Left renal pelvis (tissue), 4 donors: ENCODE results near the gene MAP4K3. TPM values are rescaled to one million over a fixed set of nuclear protein-coding genes. Genes with fewer than 3 reads are reported as not detected.
"Not testable (repeated sequence)": the region's sequence is repeated elsewhere in the genome, so short reads cannot be mapped to it uniquely, and the experiment has no call there.

Source experiments
- DNase-seq, 4 donors: peaks; one replicate each; pipeline ENCODE4 v3.0.0-alpha.2; 2013; ENCODE audit warnings: low read depth in 4 of 4, low spot score in 3 of 4
- polyA plus RNA-seq, 4 donors: library from polyadenylated mRNA; unstranded; fragments of 120-200 nt; gene quantifications; one replicate each; pipeline ENCODE4 v1.2.1, GENCODE V29; 2013; ENCODE audit not compliant: insufficient read length in 4 of 4

The MAP4K3 gene
- polyA plus RNA-seq, 4 donors, result 48.1 to 90.7 (median 76.1) TPM

- no peak for DNase-seq
These were observed 184.1 kb downstream of the MAP4K3 start for GRCh38 chr2:39252888-39253518.

DNA sequence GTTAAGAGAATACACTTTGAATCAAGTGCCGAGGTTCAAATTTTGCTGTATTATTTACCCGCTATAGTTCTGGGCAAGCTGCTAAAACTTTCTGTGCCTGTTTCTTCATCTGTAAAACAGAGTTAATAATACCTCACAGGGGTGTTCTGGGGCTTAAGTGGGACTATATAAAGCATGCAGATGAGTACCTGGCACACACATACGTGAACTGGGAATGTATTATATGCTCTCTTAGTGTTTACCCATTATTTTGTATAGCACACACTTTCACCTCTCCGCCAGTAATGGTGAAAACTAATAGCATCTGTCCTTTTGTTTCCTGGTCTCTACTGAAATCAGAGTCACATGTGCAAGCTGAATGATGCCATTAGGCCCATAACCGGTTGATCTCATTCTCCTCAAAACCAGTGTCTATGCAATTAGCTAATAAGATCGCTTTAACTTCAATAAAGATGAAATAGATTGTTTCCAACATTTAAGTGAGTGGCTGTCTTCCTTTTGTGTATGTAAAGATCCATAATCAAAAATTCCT lies 189.5 kb downstream of the MAP4K3 start:
- DNase-seq, result no peak

DNA sequence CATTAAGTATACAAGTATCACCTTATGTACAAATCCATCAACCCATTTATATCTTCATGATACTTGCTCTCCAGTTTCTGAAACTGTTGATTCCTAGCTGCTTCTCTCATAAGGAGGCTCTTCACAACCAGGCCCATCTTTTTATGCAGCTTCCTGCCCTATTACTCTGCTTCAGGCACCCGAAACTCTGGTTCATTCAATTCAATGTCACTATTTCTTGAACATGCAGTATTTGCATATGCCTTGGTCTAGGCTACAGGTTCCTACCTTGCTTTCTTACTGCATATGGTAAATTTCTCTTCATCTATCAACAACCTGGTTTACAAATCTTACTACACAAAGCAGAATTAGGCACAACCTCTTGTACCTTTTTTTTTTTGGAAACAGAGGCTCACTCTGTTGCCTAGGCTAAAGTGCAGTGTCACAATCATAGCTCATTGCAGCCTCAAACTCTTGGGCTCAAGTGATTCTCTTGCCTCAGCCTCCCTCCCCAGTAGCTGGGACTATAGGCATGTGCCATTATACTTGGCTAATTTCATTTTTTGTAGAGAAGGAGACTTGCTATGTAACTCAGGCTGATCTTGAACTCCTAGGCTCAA lies 190.6 kb downstream of the MAP4K3 start:
- DNase-seq, result no peak

DNA sequence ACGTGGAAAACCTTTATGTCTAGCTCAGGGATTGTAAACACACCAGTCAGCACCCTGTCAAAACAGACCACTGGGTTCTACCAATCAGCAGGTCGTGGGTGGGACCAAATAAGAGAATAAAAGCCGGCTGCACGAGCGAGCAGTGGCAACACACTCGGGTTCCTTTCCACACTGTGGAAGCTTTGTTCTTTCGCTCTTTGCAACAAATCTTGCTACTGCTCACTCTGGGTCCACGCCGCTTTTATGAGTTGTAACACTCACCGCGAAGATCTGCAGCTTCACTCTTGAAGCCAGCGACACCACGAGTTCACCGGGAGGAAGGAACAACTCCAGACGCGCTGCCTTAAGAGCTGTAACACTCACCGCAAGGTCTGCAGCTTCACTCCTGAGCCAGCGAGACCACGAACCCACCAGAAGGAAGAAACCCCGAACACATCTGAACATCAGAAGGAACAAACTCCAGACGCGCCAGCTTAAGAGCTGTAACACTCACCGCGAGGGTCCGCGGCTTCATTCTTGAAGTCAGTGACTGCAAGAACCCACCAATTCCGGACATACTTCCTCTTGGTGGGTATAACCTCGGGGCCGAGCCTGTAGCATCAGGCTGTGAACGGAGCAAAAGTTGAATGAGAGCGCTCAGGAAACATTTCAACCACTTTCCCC lies 192.0 kb downstream of the MAP4K3 start:
- not testable (repeated sequence) for DNase-seq

DNA sequence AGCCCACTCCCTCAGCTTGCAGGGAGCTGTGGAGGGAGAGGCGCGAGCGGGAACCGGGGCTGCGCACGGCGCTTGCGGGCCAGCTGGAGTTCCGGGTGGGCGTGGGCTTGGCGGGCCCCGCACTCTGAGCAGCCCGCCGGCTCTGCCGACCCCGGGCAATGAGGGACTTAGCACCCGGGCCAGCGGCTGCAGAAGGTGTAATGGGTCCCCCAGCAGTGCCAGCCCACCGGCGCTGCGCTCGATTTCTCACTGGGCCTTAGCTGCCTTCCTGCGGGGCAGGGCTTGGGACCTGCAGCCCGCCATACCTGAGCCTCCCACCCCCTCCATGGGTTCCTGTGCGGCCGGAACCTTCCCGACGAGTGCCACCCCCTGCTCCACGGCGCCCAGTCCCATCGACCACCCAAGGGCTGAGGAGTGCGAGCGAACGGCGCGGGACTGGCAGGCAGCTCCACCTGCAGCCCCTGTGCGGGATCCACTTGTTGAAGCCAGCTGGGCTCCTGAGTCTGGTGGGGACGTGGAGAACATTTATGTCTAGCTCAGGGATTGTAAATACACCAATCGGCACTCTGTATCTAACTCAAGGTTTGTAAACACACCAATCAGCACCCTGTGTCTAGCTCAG lies 192.7 kb downstream of the MAP4K3 start:
- not testable (repeated sequence) for DNase-seq

DNA sequence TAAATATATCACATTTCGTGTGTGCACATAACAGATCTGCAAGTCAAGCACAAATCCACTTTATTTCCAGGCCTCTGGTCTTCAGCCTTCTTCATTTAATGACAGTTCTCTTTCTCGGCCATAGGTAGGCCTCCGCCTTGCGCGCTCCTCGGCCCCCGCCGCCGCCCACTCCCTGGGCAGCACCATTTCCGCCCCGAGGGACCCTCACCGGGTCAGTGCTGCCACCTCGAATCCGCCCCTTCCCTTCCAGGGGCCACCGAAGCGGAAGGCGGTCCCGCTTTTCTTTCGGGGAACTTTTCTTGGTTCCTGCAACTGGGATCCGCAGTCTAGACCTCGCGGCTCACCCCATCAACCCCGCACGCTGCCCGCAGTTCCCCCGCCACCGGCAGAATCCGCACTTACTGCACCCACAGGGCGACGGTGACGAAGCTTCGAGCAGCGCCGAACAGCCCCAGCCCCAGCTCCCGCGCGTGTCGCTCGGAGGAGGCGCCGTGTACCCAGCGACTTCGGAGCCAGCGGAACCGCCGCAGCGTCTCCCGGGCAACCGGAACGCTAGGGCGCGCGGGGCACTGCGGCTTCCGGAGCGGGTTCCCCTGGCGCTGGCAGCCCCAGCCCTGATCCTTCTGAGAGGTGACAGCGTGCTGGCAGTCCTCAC lies 193.5 kb downstream of the MAP4K3 start, which contains the start of gene CDKL4:
CDKL4 (minus strand) TSS at position 502 of the 655 bp plus-strand sequence.
- DNase-seq, result no peak

- no peak for DNase-seq
These were observed 195.5 kb downstream of the MAP4K3 start for GRCh38 chr2:39241588-39241987.

DNA sequence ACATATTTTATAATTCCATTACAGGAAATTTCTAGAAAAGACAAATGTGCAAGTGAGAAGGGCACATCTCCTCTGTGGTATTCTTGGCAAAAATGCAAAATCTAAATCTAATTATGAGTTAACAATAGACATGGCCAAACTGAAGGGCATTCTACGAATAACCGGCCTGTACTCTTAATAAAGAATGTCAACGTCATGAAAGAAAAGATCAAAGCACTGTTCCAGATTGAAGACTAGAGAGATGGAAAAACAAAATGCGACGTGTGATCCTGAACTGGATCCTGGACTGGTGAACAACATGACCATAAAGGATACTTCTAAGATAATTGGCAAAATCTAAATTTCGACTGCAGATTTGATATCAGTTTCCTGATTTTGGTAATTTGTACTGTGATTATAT lies 196.3 kb downstream of the MAP4K3 start:
- no peak for DNase-seq

DNA sequence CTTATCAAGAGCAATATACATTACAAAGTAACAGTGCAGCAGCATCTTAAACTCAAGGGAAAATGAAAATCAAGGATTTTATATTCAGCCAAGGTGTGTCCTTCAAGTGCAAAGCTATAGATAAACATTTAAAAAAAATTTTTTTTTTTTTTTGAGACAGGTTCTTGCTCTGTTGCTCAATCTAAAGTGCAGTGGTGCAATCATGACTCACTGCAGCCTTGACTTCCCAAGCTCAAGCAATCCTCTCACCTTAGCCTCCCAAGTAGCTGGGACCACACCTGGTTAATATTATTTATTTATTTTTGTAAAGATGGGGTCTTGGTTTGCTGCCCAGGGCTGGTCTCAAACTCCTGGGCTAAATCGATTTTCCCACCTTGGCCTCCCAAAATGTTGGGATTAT lies 202.3 kb downstream of the MAP4K3 start:
- DNase-seq, result no peak

DNA sequence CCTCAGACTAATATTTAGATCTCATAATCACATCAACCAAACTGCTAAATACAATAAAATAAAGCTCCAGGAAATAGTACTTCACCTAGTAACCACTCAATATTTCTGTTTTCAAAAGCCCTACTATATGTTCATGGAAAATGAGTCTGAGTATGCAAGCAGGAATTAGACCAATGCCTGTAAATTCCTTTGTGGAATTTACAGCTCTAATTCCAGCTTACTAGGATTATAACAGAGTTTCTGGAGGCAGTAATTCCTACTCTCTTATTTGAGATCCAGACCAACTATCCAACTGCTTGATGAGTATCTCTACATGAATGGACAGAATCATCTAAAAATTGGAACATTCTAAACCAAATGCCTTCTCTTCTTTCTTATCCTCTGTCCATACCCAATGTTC lies 204.9 kb downstream of the MAP4K3 start:
- no peak for DNase-seq

- peak in 1 of 4 donors; percentile 8 for DNase-seq
These were observed 208.5 kb downstream of the MAP4K3 start for GRCh38 chr2:39228413-39229209.

- DNase-seq, result peak in 3 of 4 donors; percentile 29 to 45 (median 42)
These were observed 209.3 kb downstream of the MAP4K3 start for GRCh38 chr2:39227628-39228412.

DNA sequence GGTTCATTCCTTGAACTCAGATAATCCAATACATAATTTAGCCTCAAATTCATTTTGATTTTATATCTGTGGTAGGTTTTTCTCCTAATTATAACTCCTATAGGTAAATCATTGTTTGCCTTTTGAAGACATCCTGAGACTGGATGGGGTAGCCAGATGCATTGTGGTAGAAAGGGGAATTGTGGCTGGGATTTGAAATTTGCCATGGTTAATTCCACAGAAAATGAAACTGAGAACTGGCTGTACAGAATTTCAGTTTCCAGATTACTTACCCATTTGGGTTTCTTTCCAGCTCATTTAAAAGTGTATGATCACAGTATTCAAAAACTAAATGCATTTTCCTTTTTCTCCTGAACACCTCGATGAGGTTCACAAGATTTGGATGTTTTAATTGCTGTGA lies 211.5 kb downstream of the MAP4K3 start:
- DNase-seq, result no peak

DNA sequence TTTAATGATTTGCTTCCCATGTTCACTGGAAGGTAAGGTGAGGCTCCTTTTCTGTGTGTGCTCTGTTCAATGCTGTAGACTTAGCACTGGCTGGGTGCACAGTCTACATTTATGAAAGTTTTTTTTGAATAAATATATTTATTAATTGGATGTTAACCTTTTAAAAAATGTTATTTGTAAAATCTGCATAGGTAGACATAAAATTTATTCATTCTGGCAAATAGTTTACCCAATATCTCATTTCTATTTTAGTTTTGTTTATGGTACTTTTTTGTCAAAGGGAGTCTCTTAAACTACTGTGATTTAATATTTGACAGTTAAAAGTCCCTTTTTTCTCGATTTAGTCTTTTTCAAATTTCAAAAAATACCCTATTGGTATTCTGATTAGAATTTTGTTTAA lies 213.2 kb downstream of the MAP4K3 start:
- no peak for DNase-seq

GRCh38 chr2:39221459-39221858 lies 215.6 kb downstream of the MAP4K3 start:
- no peak for DNase-seq

GRCh38 chr2:39220136-39220535 lies 216.9 kb downstream of the MAP4K3 start:
- DNase-seq, result no peak

DNA sequence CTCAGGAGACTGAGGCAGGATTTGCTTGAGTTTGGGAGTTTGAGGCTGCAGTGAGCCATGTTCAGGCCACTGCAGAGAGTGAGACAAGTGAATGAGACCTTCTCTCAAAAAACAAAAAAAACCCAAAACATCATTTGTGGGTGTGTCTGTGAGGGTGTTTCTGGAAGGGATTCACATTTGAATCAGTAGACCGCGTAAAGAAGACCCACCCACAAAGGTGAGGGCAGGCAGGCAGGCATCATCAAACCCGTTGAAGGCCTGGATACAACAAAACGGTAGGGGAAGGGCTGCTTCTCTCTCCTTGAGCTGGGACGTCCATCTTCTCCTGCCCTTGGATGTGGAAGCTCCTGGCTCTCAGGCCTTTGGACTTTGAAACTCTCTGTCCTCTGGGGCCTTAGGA lies 218.7 kb downstream of the MAP4K3 start:
- no peak for DNase-seq

- DNase-seq, result no peak
These were observed 219.9 kb downstream of the MAP4K3 start for GRCh38 chr2:39217192-39217550.
